Jurkat, Clone E6-1 (cell line): ENCODE data around the gene OR52B2. TPM values are rescaled to one million over a fixed set of nuclear protein-coding genes. Genes with fewer than 3 reads are reported as not detected.

Experiments
- DNase-seq: peaks from one replicate; pipeline ENCODE4 v3.0.0-alpha.2; 2011; ENCODE audit warnings: low read depth, low spot score
- H3K4me3 ChIP-seq: 2 replicates; pipeline ENCODE4 v1.5.1; 2011; ENCODE audit warnings: mild to moderate bottlenecking, low read length, control low read depth, moderate library complexity
- polyA plus RNA-seq: library from polyadenylated mRNA; unstranded; fragments of >200 nt; gene quantifications from one replicate; pipeline ENCODE4 v1.2.1, GENCODE V29; 2012; ENCODE audit warnings: missing spikeins; ENCODE audit not compliant: insufficient read length, insufficient read depth

The OR52B2 gene
- polyA plus RNA-seq: not detected

DNA sequence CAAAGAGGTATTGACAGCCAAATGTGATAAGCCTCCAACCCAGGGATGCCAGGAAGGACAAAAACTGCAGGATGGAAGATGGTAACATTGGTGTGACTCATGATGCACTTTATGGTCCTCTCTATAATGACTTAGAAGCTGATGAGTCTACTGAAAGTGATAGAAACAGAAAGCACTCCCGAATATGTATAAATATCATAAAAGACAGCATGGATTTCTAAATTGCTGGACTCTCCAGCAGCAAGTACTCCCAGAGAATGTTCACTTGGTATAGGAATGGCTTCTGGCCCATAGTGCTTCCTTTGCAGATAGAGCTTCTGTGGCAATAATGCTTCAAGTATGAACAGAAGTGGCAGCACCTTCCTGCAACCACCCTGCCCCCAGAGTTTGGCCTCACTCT, at the start of gene OR52B2:
OR52B2 (minus strand) TSS at position 101 of the 400 bp plus-strand sequence; CDS start at position 101, 0 bp downstream.
- DNase-seq: no peak
- no peak within 1 kb of the TSS for H3K4me3 ChIP-seq

- no peak for DNase-seq
- no peak overlapping the region for H3K4me3 ChIP-seq
Measured at GRCh38 chr11:6219359-6219758, 49.2 kb upstream of the OR52B2 start.

DNA sequence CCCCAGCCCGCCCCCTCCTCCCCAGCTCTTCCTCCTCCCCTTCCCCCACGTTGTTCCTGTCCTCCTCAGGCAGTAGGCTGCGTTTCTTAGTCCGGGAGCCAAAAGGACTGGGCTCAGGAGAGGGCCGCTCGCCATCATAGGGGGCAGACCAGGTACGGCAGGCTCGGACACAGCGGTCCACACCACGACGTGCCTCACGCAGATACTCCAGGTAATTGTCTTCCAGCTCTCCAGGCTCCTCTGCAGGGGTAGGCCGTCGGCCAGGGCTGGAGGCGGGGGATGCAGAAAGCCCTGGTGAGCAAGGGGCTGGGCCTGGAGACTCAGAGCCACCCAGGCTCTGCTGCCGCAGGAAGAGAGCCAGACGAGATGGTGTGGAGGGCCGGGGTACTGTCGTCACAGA, 47.6 kb upstream of the OR52B2 start:
- DNase-seq: no peak
- H3K4me3 ChIP-seq: no peak overlapping the region

GRCh38 chr11:6216501-6216900, 46.4 kb upstream of the OR52B2 start:
- no peak overlapping the region for H3K4me3 ChIP-seq
- DNase-seq: no peak

- no peak for DNase-seq
- no peak overlapping the region for H3K4me3 ChIP-seq
Measured at GRCh38 chr11:6214530-6214929, 44.4 kb upstream of the OR52B2 start.

GRCh38 chr11:6210274-6210955, 40.3 kb upstream of the OR52B2 start:
- DNase-seq: no peak
- H3K4me3 ChIP-seq: no peak overlapping the region

DNA sequence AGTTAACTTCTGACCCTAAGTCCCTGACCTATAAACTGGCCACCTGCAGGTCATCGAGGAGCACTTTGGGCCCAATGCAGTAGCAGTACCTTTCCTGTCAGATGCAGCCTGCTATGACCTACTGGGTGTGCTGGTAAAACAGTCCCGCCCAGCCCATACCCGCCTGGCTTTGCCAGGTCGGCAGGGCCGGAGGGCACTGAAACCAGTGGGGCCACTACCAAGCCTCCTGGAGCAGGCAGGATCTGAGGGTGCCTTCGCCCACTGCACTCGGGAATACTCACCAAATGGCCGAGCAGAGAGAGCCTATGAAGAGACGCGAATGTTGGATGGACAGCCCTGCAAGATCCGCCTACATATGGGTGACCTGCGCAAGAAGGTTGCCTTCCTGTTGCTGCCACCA, 39.7 kb upstream of the OR52B2 start:
- no peak overlapping the region for H3K4me3 ChIP-seq
- DNase-seq: no peak

GRCh38 chr11:6206456-6207180, 36.5 kb upstream of the OR52B2 start:
- no peak for DNase-seq
- no peak overlapping the region for H3K4me3 ChIP-seq

- no peak within 1 kb of the TSS for H3K4me3 ChIP-seq
- DNase-seq: no peak
Measured at GRCh38 chr11:6205366-6205765, 35.2 kb upstream of the OR52B2 start, which contains the start of gene C11orf42. TSS of gene C11orf42 (plus strand) at chr11:6205557. CDS start at chr11:6205616, 59 bp downstream.

DNA sequence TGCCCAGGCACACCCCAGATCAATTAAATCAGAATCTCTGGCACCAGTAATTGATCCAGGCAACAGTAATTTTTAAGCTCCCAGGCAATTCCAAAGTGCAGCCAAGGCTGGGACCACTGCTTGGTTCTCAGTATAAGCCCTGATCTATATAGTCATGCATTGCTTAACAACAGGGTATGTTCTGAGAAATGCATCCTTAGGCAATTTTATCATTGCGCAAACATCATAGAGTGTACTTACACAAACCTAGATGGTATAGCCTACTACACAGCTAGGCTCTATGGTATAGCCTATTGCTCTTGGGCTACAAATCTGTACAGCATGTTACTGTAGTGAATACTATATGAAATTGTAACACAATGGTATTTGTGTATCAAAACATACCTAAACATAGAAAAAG, 34.6 kb upstream of the OR52B2 start:
- no peak for DNase-seq
- no peak overlapping the region for H3K4me3 ChIP-seq

DNA sequence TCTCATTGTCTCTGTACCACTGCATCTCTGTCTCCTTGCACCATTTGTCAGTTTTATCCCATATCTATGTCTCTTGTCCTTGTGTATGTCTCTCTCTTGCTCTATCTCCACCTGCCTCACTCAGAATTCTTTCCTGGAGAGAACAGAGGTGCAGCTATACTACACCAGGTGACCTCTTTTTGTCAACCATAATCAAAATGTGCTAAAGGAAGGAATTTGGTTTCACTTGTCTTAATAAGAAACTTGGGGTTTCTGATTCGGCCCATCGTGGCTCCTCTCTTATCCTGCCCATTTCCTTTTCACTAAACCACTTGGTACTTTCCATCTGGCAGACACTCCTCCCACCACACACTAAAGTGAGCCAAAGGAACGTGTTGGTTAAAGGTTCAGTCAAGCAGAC, 33.2 kb upstream of the OR52B2 start:
- no peak overlapping the region for H3K4me3 ChIP-seq
- no peak for DNase-seq

- no peak for DNase-seq
- H3K4me3 ChIP-seq: no peak overlapping the region
Measured at GRCh38 chr11:6202041-6202440, 31.9 kb upstream of the OR52B2 start.

- H3K4me3 ChIP-seq: no peak overlapping the region
Measured at GRCh38 chr11:6201481-6201880, 31.4 kb upstream of the OR52B2 start.

GRCh38 chr11:6200975-6201374, 30.8 kb upstream of the OR52B2 start:
- H3K4me3 ChIP-seq: no peak overlapping the region
- no peak for DNase-seq

More at GRCh38 chr11:6201481-6201880, 31.4 kb upstream of the OR52B2 start:
- no peak for DNase-seq

DNA sequence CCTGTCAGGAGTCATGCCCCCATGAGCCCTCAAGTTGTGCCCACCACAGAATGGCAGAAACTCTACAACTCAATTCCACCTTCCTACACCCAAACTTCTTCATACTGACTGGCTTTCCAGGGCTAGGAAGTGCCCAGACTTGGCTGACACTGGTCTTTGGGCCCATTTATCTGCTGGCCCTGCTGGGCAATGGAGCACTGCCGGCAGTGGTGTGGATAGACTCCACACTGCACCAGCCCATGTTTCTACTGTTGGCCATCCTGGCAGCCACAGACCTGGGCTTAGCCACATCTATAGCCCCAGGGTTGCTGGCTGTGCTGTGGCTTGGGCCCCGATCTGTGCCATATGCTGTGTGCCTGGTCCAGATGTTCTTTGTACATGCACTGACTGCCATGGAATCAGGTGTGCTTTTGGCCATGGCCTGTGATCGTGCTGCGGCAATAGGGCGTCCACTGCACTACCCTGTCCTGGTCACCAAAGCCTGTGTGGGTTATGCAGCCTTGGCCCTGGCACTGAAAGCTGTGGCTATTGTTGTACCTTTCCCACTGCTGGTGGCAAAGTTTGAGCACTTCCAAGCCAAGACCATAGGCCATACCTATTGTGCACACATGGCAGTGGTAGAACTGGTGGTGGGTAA, 29.2 kb upstream of the OR52B2 start, which contains the start of gene OR52W1:
OR52W1 (plus strand) TSS at position 51 of the 637 bp plus-strand sequence; CDS start at position 51, 0 bp downstream.
- no peak within 1 kb of the TSS for H3K4me3 ChIP-seq

GRCh38 chr11:6197466-6198200, 27.5 kb upstream of the OR52B2 start:
- no peak for DNase-seq
- no peak overlapping the region for H3K4me3 ChIP-seq

More for the DNA sequence above, 29.2 kb upstream of the OR52B2 start, which contains the start of gene OR52W1:
- DNase-seq: no peak

DNA sequence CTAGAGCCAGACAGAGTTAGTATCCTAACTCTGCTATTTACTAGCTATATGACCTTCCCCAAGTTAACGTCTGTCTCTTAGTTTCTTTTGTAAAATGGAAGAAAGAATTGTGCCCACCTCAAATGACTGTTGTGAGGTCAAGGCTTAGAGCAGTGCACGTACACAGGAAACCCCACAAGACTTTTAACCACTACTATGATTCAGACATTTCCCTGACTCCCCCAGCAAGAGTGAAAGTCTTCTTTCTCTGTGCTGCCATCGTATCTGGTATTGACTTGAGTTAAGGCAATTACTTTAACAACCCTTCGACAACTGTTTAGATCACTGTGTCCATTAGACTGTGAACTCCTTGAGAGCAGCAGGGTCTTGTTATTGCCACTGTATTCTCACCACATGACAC, 26.3 kb upstream of the OR52B2 start:
- no peak overlapping the region for H3K4me3 ChIP-seq
- peak; percentile 29 for DNase-seq

- DNase-seq: no peak
- no peak overlapping the region for H3K4me3 ChIP-seq
Measured at GRCh38 chr11:6194065-6194581, 24.0 kb upstream of the OR52B2 start.

DNA sequence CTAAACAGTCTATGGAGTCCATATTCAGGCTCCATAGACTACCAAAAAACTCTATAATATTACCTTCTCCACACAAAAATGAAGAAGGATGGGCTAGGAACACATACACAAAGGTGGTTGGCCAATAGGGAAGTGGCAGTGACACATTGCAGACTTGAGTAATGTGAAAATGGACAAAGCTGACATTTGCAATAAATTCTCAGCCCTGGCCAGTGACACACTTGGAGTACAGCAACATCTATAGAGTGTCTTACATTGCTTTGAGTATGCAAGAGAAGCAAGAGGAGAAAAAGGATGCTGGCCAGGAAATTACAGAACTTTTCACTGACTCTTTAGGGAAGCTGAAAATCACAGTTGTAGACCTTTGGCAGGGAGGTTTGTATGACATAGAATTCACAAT, 21.6 kb upstream of the OR52B2 start:
- no peak overlapping the region for H3K4me3 ChIP-seq
- DNase-seq: no peak
